DMS 273 (cell line): ENCODE data around the gene ABHD2.
"Not testable (repeated sequence)": the region's sequence is repeated elsewhere in the genome, so short reads cannot be mapped to it uniquely, and the experiment has no call there.

ENCODE experiments used
- DNase-seq: peaks from one replicate; lab custom pipeline; 2025; ENCODE audit not compliant: unreplicated experiment; lab: John Stamatoyannopoulos, UW

The ABHD2 gene, protein sequence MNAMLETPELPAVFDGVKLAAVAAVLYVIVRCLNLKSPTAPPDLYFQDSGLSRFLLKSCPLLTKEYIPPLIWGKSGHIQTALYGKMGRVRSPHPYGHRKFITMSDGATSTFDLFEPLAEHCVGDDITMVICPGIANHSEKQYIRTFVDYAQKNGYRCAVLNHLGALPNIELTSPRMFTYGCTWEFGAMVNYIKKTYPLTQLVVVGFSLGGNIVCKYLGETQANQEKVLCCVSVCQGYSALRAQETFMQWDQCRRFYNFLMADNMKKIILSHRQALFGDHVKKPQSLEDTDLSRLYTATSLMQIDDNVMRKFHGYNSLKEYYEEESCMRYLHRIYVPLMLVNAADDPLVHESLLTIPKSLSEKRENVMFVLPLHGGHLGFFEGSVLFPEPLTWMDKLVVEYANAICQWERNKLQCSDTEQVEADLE

GRCh38 chr15:89087830-89088604, at the start of gene ABHD2:
TSS of gene ABHD2 (plus strand) at chr15:89088456. CDS start at chr15:89116328, 27,872 bp downstream.
- peak; percentile 99 for DNase-seq

DNA sequence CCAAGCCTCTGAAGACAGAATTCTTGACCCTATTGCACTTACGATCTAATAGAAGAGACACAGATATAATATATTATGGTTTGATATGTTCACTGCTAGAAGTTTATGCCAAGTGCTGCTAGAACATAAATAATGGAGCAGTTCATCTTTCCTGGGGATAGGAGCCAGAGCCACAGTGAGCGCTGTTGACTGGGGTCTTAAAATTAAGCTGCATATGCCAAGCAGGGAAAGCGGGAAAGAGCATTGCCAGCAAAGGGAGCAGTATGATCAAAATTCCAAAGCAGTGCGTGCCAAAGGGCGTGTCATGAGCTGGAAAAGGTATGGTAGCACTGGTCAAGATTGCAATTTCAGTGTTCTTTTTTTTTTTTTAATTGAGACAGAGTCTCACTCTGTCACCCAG, 49.1 kb upstream of the ABHD2 start:
- DNase-seq, result no peak

GRCh38 chr15:89041507-89041906, 46.7 kb upstream of the ABHD2 start:
- DNase-seq, result no peak

DNA sequence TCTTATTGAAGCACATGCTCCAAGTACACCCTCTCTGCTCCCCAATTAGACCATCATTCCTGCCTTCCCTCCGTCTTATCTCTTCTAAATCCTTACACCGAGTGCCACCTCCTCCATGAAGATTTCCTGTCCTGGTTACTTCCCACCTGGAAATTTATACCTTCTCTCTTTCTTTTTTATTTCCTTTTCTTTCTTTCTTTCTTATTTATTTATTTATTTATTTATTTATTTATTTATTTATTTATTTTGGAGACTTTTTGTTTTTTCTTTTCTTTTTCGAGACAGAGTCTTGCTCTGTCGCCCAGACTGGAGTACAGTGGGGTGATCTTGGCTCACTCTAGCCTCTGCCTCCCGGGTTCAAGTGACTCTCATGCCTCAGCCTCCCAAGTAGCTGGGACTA, 45.9 kb upstream of the ABHD2 start:
- DNase-seq, result no peak

DNA sequence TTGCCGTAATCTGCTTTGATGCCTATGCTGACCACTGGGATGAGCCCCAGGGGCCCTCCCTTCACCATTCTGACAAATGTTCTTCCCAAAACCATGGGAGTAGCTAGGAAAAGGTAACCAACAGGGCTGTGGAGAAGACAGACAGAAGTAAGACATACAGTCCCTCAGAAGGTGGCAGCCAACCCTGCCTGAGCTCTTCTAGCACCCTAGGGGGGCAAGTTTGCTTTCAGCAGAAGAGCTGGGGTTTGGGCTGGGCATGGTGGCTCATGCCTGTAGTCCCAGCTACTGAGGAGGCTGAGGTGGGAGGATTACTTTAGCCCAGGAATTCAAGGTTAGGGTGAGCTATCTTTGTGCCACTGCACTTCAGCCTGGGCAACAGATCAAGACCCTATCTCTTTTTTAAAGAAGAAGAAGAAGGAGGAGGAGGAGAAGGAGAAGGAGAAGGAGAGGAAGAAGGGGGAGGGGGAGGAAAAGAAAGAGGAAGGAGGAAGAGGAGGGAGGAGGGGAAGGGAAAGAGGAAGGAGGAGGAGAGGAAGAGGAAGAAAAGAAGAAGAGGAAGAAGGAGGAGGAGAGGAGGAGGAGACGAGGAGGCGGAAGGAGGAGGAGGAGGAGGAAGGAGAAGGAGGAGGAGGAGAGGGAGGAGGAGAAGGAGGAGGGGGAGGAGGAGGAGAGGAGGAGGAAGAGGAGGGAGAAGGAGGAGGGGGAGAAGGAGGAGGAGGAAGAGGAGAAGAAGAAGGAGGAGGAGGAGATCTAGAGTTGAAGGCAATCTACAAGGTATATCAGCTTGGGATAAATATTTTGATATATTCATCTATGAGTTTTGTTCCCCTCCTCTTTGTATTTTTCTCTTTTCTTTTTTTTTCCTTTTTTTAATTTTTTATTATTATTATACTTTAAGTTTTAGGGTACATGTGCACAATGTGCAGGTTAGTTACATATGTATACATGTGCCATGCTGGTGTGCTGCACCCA, 44.9 kb upstream of the ABHD2 start:
- no peak for DNase-seq

DNA sequence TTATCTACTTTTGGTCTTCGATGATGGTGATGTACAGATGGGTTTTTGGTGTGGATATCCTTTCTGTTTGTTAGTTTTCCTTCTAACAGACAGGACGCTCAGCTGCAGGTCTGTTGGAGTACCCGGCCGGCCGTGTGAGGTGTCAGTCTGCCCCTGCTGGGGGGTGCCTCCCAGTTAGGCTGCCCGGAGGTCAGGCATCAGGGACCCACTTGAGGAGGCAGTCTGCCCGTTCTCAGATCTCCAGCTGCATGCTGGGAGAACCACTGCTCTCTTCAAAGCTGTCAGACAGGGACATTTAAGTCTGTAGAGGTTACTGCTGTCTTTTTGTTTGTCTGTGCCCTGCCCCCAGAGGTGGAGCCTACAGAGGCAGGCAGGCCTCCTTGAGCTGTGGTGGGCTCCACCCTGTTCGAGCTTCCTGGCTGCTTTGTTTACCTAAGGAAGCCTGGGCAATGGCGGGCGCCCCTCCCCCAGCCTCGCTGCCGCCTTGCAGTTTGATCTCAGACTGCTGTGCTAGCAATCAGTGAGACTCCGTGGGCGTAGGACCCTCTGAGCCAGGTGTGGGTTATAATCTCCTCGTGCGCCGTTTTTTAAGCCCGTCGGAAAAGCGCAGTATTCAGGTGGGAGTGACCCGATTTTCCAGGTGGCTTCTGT, 39.1 kb upstream of the ABHD2 start:
- not testable (repeated sequence) for DNase-seq

DNA sequence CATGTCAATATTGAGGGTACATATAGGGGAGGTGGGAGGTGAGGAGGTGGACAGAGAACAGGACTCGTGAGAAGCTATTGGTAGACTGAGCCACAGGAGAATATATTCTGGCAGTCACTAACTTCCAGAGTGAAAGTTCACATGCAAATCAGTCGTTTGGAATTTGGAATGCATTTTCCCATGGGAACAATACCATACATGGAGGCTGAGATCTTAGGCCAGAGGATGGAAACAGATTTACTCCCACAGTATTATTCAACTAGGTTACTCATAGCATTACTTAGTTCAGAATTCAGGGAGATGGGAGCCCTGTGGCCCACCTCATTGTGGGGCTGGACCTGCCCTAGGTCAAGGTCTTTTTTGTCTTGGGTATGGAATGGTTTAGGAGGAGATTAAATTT, 36.4 kb upstream of the ABHD2 start:
- peak; percentile 8 for DNase-seq

GRCh38 chr15:89052474-89052873, 35.8 kb upstream of the ABHD2 start:
- DNase-seq, result no peak

DNA sequence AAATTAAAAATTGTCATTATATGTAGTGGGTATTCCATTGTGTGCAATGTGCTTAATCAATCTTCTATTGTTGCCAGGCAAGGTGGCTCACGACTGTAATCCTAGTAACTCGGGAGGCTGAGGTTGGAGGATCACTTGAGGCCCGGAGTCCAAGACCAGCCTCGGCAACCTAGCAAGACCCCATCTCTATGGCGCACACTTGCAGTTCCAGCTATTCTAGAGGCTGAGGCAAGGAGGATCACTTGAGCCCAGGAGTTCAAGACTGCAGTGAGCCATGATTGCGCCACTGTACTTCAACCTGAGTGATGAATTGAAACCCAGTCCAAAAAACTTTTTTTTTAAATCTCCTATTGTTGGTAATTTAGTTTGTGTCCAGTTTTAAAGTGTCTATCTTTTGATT, 33.4 kb upstream of the ABHD2 start:
- DNase-seq, result no peak

GRCh38 chr15:89057506-89058133, 30.6 kb upstream of the ABHD2 start:
- peak; percentile 80 for DNase-seq

DNA sequence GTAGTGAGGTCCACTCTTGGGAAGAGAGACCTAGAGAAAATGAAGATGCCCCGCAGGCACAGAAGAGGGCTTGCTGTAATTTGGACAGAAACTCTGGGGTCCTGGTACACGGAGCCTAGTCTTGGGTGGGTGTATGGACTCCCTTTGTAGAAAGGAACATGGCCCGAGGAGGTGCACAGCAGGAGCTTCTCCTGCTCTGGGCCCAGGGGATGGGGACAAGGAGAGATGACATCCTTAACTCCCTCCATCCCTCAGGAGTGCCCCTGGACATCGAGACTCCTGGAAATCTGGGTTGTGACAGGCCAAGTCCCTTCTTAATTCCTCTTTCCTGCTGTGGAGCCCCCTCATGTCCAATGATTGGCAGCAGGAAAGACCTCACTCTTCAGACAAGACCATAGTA, 29.9 kb upstream of the ABHD2 start:
- DNase-seq, result no peak

- no peak for DNase-seq
These were observed 29.3 kb upstream of the ABHD2 start for GRCh38 chr15:89058876-89059405.

GRCh38 chr15:89066280-89066679, 22.0 kb upstream of the ABHD2 start:
- DNase-seq, result no peak

DNA sequence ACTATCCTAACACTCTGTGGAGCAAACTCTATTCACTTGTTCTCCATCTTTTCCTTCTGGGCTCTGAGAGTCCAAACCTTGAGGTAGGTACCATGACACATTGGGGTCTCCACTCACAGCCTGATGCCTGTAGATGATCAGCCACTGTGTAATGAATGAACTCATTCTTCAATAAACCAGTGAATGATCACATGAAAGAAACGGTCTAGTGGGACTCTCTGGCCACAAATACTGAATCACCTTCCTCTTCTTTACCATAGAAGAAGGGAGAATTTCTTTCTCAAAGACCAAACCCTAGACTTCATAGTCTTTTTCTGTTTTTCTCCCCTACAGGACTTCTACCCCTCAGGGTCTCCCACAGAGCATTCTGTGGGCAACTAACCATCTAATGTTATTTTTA, 20.5 kb upstream of the ABHD2 start:
- DNase-seq, result no peak

GRCh38 chr15:89068325-89068784, 19.9 kb upstream of the ABHD2 start:
- peak; percentile 12 for DNase-seq

DNA sequence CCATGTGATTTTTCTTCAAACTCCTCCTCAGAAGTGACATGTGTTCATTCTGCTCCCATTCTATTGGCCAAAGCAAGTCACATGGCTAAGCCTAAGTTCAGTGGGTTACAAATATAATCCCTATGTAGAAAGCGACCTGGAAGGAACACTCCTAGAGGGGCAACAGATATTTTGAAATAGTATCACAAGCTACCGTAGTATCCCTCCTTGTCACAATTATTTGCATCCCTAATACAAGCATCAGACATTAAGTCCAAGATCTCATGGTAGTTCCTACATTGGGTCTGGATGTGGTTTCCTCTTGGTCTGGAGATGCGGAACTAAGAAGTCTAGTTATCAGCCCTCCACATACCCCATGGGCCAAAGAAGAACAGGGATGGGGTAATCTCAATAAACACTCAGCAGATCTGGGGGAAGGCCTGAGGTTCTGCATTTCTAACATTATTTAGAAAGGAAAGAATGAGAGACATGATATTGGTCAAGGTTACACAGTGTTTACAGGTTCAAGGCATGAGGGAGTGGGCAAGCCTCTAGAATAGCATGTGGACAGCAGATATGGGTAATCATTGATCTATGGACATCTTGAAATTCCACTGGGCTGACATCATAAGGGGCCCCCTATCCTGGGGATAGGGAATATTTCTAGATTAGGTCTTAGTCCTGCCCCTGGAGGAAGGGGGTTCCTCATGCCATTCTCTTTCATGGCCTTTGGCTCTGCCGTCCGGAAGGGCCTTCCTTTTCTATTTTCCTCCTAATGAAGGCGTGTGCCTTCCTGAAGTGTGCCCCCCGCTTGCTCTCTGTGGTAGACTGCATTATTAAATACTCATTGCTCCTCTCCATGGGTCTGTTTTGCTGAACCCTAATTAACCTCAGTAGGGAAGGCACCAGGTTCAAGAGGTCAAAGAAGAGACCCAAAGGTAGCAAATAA, 17.8 kb upstream of the ABHD2 start:
- DNase-seq, result no peak

DNA sequence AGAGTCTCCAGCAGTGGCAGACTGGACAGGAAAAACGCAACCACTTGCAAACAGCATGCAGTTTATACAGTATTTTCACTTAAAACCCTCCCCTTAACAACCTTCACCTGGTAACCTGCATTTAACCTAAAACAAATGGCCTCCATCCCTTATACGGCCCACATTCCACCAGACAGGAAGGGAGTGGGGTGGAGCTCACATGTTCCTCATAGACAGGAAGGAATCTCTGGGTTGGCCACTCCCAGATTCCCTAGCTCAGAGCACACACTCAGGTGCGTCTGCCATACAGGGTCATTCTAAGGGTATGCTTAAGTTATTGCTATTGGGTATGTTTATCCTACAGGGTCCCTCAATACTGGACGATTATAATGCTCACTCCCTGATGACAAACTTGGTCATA, 16.8 kb upstream of the ABHD2 start:
- DNase-seq, result no peak

DNA sequence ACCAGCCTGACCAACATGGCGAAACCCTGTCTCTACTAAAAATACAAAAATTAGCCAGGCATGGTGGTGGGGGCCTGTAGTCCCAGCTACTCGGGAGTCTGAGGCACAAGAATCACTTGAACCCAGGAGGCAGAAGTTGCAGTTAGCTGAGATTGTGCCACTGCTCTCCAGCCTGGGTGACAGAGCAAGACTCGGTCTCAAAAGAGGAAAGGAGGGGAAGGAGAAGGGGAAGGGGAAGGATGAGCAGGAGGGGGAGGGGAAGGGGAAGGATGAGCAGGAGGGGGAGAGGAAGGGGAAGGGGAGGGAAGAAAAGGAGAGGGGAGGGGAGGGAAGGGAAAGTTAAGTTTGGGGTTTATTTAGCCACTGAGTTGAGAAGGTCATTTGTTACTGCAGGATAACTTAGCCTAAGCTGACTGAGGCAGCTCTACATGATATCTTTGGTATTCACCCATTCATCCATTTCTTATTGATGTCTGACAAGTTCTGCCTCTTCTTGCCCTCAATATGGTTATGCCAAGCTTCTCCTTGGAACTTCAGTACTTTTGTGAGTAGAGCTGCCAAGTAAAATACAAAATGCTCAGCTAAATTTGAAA, 15.9 kb upstream of the ABHD2 start:
- no peak for DNase-seq
